Measurements from ENCODE around the gene USP7. TPM values are rescaled to one million over a fixed set of nuclear protein-coding genes. Genes with fewer than 3 reads are reported as not detected.

The USP7 gene
- total RNA-seq, 1 experiment from 2014 or later, result 125 TPM

DNA sequence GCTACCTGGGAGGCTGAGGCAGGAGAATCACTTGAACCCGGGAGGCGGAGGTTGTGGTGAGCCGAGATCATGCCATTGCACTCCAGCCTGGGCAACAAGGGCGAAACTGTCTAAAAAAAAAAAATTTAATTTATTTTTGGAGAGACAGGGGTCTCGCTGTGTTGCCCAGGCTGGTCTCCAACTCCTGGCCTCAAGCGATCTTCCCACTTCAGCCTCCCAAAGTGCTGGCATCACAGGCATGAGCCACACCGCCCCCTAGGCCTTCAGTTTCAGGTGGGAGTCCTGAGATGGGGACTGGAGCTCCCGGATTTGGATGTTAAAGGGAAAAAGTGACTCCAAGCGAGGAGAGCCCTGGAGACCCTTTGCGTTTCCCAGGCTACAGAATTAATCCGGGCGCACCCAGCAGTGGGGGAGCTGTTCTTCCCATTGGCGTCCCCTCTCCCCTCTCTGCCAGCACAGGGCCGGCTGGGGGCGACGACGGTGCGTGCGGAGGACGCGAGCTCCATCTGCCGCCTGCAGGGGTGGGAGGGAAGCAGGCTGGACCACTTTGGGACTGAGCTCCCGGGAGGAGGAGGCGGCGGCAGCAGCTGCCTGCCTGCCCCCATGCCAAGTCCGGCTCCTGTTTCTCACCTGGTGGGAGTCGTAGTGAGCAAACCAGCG lies 49.3 kb upstream of the USP7 start:
- Histone ChIP-seq H3K27me3 (ENCODE audit: control insufficient read depth, insufficient read depth, low read length) (no peaks in the 10 kb centered on the region), H3K4me1 (ENCODE audit: control insufficient read depth, insufficient read depth, low read length) (peaks cover 8% of the 10 kb centered on the region), H3K36me3 (ENCODE audit: control insufficient read depth, insufficient read depth, low read length) (no peaks in the 10 kb centered on the region), H3K4me3 (ENCODE audit: low read depth in 2 of 2, low read length in 2 of 2) (no peak overlapping the region), H3K9me3 (ENCODE audit: control insufficient read depth, insufficient read depth, low read depth, low read length) (peaks cover 4% of the 10 kb centered on the region; the same call in 1 of the 2 replicates), H3K27ac (ENCODE audit: low read length) (no peak overlapping the region)
- POLR2A ChIA-PET, result no interaction called here
- ATAC-seq (no peak), DNase-seq (ENCODE audit: low read depth, low spot score) (no peak)
- intact Hi-C loops (cut with micrococcal nuclease; ENCODE audit: unreplicated experiment) (no loop called here), in situ Hi-C loops (cut with HindIII; ENCODE audit: low pct_unique_long_range_greater_than_20kb, low sequenced_read_pairs) (no loop called here)
- TF ChIP-seq TCF7L2 (IDR thresholded peaks at IDR 0.05; ENCODE audit: low read depth, low read length), result no peak
- TF ChIP-seq, protein P1, sequence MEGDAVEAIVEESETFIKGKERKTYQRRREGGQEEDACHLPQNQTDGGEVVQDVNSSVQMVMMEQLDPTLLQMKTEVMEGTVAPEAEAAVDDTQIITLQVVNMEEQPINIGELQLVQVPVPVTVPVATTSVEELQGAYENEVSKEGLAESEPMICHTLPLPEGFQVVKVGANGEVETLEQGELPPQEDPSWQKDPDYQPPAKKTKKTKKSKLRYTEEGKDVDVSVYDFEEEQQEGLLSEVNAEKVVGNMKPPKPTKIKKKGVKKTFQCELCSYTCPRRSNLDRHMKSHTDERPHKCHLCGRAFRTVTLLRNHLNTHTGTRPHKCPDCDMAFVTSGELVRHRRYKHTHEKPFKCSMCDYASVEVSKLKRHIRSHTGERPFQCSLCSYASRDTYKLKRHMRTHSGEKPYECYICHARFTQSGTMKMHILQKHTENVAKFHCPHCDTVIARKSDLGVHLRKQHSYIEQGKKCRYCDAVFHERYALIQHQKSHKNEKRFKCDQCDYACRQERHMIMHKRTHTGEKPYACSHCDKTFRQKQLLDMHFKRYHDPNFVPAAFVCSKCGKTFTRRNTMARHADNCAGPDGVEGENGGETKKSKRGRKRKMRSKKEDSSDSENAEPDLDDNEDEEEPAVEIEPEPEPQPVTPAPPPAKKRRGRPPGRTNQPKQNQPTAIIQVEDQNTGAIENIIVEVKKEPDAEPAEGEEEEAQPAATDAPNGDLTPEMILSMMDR (IDR thresholded peaks at IDR 0.05), result no peak
- TF ChIP-seq POLR2AphosphoS5 (IDR thresholded peaks at IDR 0.05; ENCODE audit: low read depth, low read length), result no peak
- TF ChIP-seq, protein P2, sequence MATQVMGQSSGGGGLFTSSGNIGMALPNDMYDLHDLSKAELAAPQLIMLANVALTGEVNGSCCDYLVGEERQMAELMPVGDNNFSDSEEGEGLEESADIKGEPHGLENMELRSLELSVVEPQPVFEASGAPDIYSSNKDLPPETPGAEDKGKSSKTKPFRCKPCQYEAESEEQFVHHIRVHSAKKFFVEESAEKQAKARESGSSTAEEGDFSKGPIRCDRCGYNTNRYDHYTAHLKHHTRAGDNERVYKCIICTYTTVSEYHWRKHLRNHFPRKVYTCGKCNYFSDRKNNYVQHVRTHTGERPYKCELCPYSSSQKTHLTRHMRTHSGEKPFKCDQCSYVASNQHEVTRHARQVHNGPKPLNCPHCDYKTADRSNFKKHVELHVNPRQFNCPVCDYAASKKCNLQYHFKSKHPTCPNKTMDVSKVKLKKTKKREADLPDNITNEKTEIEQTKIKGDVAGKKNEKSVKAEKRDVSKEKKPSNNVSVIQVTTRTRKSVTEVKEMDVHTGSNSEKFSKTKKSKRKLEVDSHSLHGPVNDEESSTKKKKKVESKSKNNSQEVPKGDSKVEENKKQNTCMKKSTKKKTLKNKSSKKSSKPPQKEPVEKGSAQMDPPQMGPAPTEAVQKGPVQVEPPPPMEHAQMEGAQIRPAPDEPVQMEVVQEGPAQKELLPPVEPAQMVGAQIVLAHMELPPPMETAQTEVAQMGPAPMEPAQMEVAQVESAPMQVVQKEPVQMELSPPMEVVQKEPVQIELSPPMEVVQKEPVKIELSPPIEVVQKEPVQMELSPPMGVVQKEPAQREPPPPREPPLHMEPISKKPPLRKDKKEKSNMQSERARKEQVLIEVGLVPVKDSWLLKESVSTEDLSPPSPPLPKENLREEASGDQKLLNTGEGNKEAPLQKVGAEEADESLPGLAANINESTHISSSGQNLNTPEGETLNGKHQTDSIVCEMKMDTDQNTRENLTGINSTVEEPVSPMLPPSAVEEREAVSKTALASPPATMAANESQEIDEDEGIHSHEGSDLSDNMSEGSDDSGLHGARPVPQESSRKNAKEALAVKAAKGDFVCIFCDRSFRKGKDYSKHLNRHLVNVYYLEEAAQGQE (IDR thresholded peaks at IDR 0.05; ENCODE audit: insufficient read depth in 1 of 2, low read depth in 2 of 2, low read length in 1 of 2), result no peak
- no peak for TF ChIP-seq SIN3A (IDR thresholded peaks at IDR 0.05; ENCODE audit: borderline replicate concordance, insufficient read depth, low read depth, low read length)
- CTCF ChIA-PET, result no interaction called here
- BruUV-seq (replicated peaks), result no TSS peak

DNA sequence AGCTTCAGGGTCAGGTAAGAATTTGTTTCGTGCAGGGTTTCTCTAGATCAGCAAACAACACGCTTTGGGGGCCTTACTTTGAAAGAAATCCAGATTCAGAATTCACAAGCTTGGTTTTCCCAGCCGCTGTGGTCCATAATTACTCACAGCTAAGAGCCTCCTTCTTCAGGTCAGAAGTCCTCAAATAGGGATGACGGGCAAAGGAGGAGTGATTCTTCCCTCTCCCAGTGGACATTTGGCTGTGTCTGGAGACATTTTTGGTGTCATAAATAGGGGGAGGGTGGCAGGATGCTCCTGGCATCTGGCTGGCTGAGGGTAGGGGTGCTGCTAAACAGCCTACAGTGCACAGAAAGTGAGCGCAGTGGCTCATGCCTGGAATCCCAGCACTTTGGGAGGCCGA lies 48.6 kb upstream of the USP7 start:
- H3K4me3 ChIP-seq (ENCODE audit: low read depth in 2 of 2, low read length in 2 of 2), result no peak overlapping the region
- no TSS peak for BruUV-seq (replicated peaks)
- H3K36me3 ChIP-seq (ENCODE audit: control insufficient read depth, insufficient read depth, low read length), result no peaks in the 10 kb centered on the region
- TF ChIP-seq, protein P2 (IDR thresholded peaks at IDR 0.05; ENCODE audit: insufficient read depth in 1 of 2, low read depth in 2 of 2, low read length in 1 of 2), result no peak
- CTCF ChIA-PET, result no interaction called here
- in situ Hi-C loops (cut with HindIII; ENCODE audit: low pct_unique_long_range_greater_than_20kb, low sequenced_read_pairs) (no loop called here), intact Hi-C loops (cut with micrococcal nuclease; ENCODE audit: unreplicated experiment) (no loop called here)
- H3K27ac ChIP-seq (ENCODE audit: low read length), result no peak overlapping the region
- peaks cover 4% of the 10 kb centered on the region for H3K4me1 ChIP-seq (ENCODE audit: control insufficient read depth, insufficient read depth, low read length)
- ATAC-seq (no peak), DNase-seq (ENCODE audit: low read depth, low spot score) (no peak)
- POLR2A ChIA-PET, result no interaction called here
- no peaks in the 10 kb centered on the region for H3K27me3 ChIP-seq (ENCODE audit: control insufficient read depth, insufficient read depth, low read length)
- peaks cover 4% of the 10 kb centered on the region; the same call in 1 of the 2 replicates for H3K9me3 ChIP-seq (ENCODE audit: control insufficient read depth, insufficient read depth, low read depth, low read length)

All from Panc1 (cell line).